Gastroesophageal sphincter (tissue), 3 donors: ENCODE results near the gene PRADC1.

ENCODE experiments used
- EP300 ChIP-seq: sonication (generic); formaldehyde crosslinking; IDR thresholded peaks from one replicate; pipeline ENCODE4 v1.6.1; 2017; ENCODE audit warnings: antibody characterized with exemption, mild to moderate bottlenecking
- POLR2A ChIP-seq, 2 donors: fragments of 450-650 bp; IDR thresholded peaks; one replicate each; pipeline ENCODE4 v1.6.1; 2017; ENCODE audit warnings: antibody characterized with exemption in 2 of 2, mild to moderate bottlenecking in 2 of 2, moderate library complexity in 1 of 2
- POLR2AphosphoS5 ChIP-seq: sonication (generic); formaldehyde crosslinking; IDR thresholded peaks from one replicate; pipeline ENCODE4 v1.6.1; 2017; ENCODE audit warnings: antibody characterized with exemption
- TF ChIP-seq, protein P1 (sequence below), 4 experiments: fragments of 200-600 bp in 2 of 4; fragments of 450-650 bp in 2 of 4; sonication (generic) in 1 of 4; IDR thresholded peaks; one replicate each; pipeline ENCODE4 v1.5.1; 2017 to 2019; ENCODE audit warnings: antibody characterized with exemption in 4 of 4, mild to moderate bottlenecking in 2 of 4, moderate library complexity in 2 of 4

DNA sequence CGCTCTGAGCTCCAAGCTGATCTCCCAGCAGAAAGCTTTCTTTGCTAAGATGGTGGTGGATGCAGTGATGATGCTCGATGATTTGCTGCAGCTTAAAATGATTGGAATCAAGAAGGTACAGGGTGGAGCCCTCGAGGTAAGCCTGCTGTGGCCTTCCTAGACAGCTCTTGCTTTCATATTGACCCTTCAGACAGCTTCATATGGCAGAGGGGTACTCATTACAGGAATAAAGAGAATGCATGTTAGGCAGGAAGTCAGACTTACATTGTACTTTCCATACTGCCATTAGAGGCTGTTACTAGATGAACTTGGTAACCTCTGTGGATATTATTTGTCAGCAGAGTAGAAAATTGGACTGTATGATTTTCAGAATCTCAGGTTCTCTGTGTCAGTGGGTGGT is 11.5 kb upstream of the PRADC1 start:
- TF ChIP-seq, protein P1, sequence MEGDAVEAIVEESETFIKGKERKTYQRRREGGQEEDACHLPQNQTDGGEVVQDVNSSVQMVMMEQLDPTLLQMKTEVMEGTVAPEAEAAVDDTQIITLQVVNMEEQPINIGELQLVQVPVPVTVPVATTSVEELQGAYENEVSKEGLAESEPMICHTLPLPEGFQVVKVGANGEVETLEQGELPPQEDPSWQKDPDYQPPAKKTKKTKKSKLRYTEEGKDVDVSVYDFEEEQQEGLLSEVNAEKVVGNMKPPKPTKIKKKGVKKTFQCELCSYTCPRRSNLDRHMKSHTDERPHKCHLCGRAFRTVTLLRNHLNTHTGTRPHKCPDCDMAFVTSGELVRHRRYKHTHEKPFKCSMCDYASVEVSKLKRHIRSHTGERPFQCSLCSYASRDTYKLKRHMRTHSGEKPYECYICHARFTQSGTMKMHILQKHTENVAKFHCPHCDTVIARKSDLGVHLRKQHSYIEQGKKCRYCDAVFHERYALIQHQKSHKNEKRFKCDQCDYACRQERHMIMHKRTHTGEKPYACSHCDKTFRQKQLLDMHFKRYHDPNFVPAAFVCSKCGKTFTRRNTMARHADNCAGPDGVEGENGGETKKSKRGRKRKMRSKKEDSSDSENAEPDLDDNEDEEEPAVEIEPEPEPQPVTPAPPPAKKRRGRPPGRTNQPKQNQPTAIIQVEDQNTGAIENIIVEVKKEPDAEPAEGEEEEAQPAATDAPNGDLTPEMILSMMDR (IDR thresholded peaks at IDR 0.05), result no peak
- no peak for TF ChIP-seq POLR2AphosphoS5
- TF ChIP-seq POLR2A (IDR thresholded peaks at IDR 0.05), result no peak
- TF ChIP-seq EP300, result no peak
